Left kidney (tissue), 2 donors: Measurements from ENCODE around the gene PRKAB1. TPM values are rescaled to one million over a fixed set of nuclear protein-coding genes. Genes with fewer than 3 reads are reported as not detected.

Experiments used
- DNase-seq: peaks from one replicate; pipeline ENCODE4 v3.0.0-alpha.2; 2013
- polyA plus RNA-seq: library from polyadenylated mRNA; unstranded; fragments of 120-200 nt; gene quantifications from one replicate; pipeline ENCODE4 v1.2.1, GENCODE V29; 2013; ENCODE audit not compliant: insufficient read length

PRKAB1 gene
- polyA plus RNA-seq, 1 donor, result 86.2 TPM

DNA sequence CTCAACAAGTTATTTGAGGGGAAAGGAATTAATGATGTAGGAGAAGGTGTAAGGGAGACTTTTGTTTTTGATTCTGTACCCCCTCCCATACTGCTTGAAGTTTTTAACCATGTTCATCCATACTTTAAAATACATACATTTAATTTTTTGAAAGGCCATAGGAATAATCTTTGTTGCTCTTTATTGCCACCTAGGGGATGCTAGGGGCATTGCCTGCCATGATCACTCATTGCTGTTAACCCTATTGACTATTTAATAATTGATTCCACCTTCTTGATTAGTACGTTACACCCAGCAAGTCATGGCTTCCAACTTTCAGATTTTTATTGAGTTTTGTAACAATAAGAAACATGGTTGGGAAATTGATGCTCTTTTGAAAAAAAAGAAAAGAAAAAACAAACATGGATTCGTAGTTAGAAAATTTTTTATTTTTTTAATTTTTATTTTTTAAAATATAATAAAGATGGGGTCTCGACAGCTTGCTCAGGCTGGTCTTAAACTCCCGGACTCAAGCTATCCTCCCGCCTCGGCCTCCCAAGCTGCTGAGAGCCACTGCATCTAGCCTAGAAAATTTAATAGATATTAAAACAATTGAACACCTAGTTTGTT is 8.5 kb upstream of the PRKAB1 start:
- no peak for DNase-seq

GRCh38 chr12:119660076-119660475 is 7.9 kb upstream of the PRKAB1 start:
- no peak for DNase-seq

DNA sequence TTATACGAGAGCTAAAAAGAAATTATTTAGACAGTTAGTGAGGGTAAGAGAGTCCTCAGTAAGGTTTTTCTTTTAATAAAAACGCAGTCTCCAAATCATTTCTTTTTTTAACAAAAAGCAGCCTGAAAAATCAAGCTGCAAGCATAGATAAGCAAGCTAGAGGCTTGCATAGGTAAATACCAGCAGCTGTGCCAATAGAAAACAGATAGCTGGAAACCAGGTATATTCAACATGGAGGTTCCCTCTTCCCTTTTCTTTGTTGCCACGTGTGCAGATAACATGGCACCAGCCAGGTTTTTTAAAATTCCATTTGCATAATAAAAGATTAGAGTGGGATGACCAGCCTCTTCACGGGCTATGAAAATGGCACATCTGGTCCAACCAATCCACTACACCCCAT is 6.1 kb upstream of the PRKAB1 start:
- DNase-seq, result no peak

DNA sequence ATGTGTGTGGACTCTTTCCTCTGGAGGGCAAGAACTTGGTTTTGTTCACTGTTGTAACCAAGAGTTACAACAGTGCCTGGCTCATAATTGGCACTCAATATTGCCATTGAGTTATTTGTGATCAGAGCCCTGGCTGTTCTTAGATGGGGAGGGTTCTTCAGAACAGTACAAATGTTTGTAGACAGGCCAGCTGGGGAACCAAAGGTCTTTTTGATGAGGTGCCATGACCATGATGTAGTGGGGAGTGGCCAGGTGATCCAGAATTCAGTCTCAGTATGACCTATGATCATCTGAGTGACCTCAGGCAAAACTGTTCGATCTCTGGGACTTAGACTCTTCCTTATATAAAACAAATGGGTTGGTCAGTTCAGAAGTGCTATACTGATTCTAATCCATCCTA is 3.3 kb upstream of the PRKAB1 start:
- no peak for DNase-seq

GRCh38 chr12:119665164-119665929 is 2.6 kb upstream of the PRKAB1 start:
- DNase-seq, result no peak

DNA sequence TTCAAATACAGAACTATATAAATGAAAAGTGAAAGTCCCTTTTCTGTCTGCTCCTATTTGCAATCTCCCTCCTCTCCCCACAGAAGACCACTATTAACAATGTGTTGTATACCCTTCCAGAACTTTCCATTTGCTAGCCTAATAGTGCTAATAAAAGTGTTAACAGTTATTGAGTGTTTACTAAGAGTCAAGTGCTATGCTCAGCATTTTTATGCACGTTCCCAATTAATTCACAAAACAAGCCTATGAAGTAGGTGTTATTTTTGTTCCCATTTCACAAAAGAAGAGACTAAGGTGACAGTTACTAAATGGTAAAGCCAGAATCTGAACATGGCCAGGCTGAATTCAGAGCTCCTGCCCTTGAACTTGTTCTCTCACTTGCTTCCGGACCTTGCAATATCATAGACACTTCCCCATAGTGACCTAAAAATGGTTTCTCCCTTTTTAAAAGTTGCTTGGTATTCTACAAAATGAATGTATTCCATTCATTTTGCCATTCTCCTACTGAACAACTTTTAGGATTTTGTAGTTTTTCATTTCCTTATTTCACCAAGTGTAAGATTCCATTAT is 1.6 kb upstream of the PRKAB1 start:
- DNase-seq, result no peak

- DNase-seq, result no peak
Measured at GRCh38 chr12:119666900-119667576, 895 bp upstream of the PRKAB1 start.

DNA sequence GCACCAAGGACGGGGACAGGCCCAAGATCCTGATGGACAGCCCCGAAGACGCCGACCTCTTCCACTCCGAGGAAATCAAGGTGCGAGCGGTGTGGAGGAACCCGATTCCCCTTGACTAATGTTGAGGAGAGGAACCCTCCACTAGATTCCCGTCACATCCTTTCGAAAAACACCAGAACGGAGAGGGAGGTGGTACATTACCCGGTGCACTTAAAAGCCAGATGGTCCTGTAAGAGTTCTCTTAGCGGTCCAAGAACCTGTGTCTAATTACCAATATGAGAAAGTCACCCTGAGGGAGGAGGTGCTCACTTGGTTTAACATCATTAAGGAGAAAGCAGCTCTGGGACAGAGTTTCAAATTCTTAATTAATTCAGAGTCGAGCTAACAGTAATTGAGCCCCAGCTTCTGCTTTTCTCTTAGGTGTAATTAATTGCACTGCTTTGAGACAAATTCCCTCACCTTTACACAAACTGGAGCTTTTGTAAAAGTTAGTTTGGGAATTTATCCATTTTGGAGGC is 450 bp downstream of the PRKAB1 start:
- no peak for DNase-seq

DNA sequence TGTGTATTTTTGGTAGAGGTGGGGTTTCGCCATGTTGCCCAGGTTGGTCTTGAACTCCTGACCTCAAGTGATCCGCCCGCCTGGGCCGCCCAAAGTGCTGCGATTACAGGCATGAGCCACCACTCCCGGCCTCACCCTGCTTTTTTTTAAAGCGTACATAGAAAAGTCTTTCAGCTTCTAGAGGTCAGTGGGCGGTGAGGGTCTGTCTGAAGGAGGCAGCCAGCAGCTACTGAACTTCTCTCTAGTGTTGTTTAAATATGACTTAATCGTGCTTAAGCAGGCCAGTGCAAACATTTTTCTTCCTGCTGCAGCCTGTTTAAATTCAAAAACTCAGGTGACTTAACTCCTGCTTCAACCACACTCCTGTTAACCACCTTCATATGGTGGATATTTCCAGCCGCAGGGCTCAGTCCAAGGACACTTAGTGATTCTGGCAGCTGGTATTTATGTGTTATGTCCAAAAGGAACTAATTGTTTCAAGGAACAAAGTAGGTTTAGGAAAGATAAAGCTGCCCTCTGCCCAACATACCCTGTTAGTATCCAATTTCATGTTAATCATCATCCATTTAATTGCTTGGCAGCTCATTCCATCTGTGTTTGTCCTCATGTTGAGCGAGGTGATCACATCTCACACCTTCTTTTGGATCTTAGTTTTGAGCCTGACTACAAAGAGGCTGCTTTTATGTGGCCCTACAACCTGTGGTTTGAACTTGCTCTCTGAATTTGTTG is 2.0 kb downstream of the PRKAB1 start:
- DNase-seq, result no peak

DNA sequence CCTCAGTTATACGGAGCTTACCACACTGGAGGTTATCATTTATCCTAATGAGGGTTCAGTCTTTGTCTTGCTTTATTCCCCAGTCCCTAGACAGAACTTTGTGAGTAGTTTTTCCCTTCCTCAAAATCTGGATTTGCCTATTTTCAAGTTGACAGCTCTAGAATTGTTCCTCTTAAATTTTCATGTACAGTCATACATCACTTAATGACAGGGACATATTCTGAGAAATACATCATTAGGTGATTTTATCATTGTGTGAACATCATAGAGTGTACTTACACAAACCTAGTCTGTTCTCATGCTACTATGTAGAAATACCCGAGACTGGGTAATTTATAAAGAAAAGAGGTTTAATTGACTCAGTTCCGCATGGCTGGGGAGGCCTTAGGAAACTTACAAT is 3.1 kb downstream of the PRKAB1 start:
- DNase-seq, result no peak

DNA sequence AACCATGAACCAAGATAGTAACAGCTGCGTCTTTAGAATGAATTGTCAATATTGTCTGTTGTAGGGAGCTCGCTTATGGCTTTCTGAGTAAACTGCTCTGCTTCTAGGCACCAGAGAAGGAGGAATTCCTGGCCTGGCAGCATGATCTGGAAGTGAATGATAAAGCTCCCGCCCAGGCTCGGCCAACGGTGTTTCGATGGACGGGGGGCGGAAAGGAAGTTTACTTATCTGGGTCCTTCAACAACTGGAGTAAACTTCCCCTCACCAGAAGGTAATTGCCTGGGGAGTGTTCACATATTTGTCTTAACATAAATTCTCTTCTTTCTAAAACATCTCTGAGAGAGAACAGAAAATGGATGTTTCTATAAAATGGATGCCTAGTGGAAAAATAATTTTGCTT is 4.3 kb downstream of the PRKAB1 start:
- no peak for DNase-seq

DNA sequence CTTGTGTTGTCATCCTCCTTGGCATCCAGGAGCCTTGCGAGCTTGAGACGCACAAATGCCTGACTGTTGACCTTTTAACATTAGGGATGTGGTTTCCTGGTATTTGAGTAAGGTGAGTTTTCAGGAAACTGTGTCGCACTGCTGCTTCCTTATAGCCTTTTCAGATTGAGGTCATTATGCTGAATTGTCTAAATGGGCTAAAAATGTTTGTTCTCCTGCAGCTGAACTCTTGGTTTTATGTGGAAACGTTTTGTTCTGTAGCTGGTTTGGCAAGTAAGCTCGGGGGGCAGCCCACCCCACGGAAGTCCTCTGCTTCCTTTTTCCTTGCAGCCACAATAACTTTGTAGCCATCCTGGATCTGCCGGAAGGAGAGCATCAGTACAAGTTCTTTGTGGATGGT is 5.7 kb downstream of the PRKAB1 start:
- no peak for DNase-seq

GRCh38 chr12:119674560-119674959 is 6.6 kb downstream of the PRKAB1 start:
- no peak for DNase-seq

DNA sequence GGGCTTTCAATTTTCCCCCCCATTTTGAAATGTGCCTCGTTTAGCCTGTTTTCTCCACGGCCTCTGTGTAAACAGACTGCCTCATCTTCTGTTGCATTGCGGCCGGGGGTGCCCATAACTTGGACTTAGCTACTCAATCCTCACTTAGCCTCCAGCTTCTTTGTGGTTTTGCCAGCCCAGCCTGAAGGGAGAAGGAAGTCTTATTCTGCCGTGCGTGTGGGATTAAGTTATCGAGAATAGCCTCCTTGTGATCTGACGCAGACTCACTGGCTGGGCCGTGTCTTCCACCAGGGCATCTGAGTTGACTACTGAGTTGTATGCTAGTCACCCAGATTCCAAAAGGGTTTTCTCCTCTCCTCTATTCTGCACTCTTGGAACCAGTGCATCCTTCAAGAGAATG is 8.1 kb downstream of the PRKAB1 start:
- no peak for DNase-seq

DNA sequence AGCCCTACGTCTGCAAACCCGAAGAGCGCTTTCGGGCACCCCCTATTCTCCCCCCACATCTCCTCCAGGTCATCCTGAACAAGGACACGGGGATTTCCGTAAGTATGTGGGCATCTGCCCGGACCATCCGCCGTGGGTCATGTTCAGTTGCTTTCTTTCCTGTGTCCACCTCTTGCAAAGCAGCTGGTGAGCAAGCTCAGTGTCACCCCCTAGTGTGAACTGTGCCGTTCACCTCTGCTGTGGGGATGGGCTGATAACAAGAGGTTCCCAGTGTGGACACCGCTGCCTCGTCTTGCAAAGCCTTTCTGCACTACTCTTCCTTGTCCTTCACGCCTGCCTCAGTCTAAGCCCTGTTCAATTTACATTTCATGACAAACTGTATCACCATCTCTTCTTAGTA is 8.6 kb downstream of the PRKAB1 start:
- no peak for DNase-seq

DNA sequence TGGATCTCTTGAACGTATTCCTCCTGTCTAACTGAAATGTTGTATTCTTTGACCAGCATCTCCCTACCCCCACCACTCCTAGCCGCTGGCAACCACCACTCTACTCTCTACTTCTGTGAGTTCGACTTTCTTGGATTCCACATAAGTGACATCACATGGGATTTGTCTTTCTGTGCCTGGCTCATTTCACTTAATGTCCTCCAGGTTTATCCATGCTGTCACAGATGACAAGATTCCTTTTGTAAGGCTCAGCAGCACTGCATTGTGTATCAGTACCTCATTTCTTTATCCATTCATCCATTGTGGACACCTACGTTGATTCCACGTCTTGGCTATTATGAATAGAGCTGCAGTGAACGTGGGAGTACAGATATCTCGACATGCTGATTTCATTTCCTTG is 10.5 kb downstream of the PRKAB1 start:
- no peak for DNase-seq

DNA sequence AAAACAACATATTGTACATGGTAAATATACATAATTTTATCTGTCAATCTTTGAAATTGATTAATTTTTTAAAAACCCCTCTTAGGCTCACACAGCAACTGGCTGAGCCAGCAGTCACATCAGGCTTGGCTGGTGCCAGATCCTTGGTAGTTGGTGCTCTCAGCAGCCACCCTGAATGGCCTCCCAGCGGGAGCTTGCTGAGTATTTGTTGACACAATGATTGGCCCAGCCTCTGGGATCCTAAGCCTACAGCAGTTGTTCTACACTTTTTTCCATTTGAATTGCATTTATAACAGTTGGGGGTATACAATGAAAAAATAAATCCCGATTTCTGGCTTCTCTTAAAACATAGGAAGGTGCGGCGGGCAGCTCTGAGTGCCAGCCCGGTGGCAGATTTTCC is 11.1 kb downstream of the PRKAB1 start:
- no peak for DNase-seq

GRCh38 chr12:119679490-119679889 is 11.6 kb downstream of the PRKAB1 start:
- DNase-seq, result no peak

GRCh38 chr12:119681111-119681510 is 13.2 kb downstream of the PRKAB1 start:
- no peak for DNase-seq

DNA sequence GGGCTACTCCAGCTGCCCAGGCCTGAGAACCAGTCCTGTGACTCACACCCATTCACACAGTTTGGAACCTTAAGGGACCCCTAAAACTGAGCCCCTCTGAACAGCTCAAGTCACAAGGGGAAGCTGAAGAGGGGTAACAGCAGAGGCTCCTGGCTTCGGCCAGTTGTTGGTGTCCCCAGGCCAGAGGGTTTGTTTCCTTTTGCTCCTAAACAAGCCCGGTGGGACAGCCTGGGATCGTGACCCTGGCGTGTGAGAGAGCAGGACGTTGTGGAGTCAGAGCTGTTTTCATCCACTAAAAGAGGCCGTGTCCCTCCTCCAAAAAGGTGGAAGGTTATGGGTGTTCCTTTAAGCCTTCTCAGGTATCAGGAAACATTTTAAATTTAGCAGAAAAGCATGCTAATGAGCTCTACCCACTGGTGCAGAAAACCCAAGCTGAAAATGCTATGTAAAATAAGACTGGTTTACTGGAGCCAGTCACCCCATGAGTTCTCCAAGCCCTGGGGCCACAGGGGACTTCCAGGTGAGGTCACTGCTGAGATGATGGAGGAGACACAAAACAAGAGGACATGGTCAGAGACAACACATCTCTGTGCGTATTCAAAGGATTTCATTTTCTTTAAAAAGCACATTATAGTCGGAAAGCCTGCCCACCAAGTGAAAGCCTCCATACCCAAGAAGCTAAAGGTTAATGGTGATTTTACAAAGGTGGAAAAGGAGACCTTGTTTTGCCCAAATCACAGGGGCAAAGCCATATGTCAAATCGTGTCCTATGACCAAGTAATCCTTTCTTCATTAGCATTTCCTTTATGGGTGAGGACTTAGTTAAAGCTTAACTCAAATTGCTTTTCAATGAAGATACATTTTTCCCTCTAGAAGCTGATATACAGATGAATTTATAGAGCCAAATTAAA is 14.1 kb downstream of the PRKAB1 start:
- DNase-seq, result no peak

- no peak for DNase-seq
Measured at GRCh38 chr12:119682639-119683252, 14.8 kb downstream of the PRKAB1 start.
